CD14-positive monocyte (primary cell): Measurements from ENCODE around the gene SUGCT. TPM values are rescaled to one million over a fixed set of nuclear protein-coding genes. Genes with fewer than 3 reads are reported as not detected.

ENCODE experiments used
- DNase-seq, 3 donors: peaks; one replicate each; pipeline ENCODE4 v3.0.0-alpha.2; 2011 to 2022
- H2AFZ ChIP-seq: 2 replicates; pipeline ENCODE4 v1.6.0; 2012; ENCODE audit warnings: mild to moderate bottlenecking, low read depth, low read length, inconsistent platforms; ENCODE audit not compliant: insufficient read depth, poor library complexity, severe bottlenecking
- H3K27ac ChIP-seq, 2 donors: 1 replicate in 1 of 2; 2 replicates in 1 of 2; pipeline ENCODE4 v1.5.1; 2012 to 2013; ENCODE audit warnings: low read length in 2 of 2, control low read depth in 1 of 2, inconsistent platforms in 1 of 2, low read depth in 1 of 2, mild to moderate bottlenecking in 1 of 2
- H3K27me3 ChIP-seq, 2 donors: one replicate each; pipeline versions ENCODE4 v1.6.0 to v1.6.1; 2011 to 2013; ENCODE audit warnings: low read length in 2 of 2; ENCODE audit not compliant: control insufficient read depth in 2 of 2, insufficient read depth in 2 of 2
- H3K36me3 ChIP-seq, 2 donors: replicated peaks in 1 of 2; 1 replicate in 1 of 2; 2 replicates in 1 of 2; pipeline versions ENCODE4 v1.5.1 to v1.6.1; 2012 to 2013; ENCODE audit warnings: low read length in 2 of 2, control low read depth in 1 of 2, inconsistent platforms in 1 of 2, mild to moderate bottlenecking in 1 of 2; ENCODE audit not compliant: insufficient read depth in 2 of 2, control insufficient read depth in 1 of 2
- H3K4me1 ChIP-seq, 2 donors: 1 replicate in 1 of 2; 2 replicates in 1 of 2; pipeline versions ENCODE4 v1.5.1 to v1.6.1; 2012 to 2013; ENCODE audit warnings: low read length in 2 of 2, control low read depth in 1 of 2, inconsistent platforms in 1 of 2, mild to moderate bottlenecking in 1 of 2, moderate library complexity in 1 of 2; ENCODE audit not compliant: insufficient read depth in 2 of 2, control insufficient read depth in 1 of 2
- H3K4me2 ChIP-seq: replicated peaks from 2 replicates; pipeline ENCODE3; 2012; ENCODE audit warnings: low read length, moderate library complexity, mild to moderate bottlenecking; ENCODE audit not compliant: poor library complexity, severe bottlenecking; ENCODE audit errors: extremely low read depth
- H3K4me3 ChIP-seq, 3 experiments: fragments of 200-600 bp in 1 of 3; sonication (generic) in 1 of 3; replicated peaks in 1 of 3; 1 replicate in 2 of 3; 2 replicates in 1 of 3; pipeline ENCODE4 v1.5.1; 2011 to 2013; ENCODE audit warnings: low read length in 3 of 3, mild to moderate bottlenecking in 3 of 3, control low read depth in 2 of 3, low read depth in 2 of 3, inconsistent platforms in 1 of 3, moderate library complexity in 1 of 3
- H3K79me2 ChIP-seq: 2 replicates; pipeline ENCODE4 v1.6.0; 2012; ENCODE audit warnings: mild to moderate bottlenecking, control low read depth, inconsistent platforms, low read length, moderate library complexity; ENCODE audit not compliant: insufficient read depth
- H3K9ac ChIP-seq: 2 replicates; pipeline ENCODE4 v1.6.0; 2017; ENCODE audit warnings: low read length, mild to moderate bottlenecking; ENCODE audit not compliant: insufficient read depth, poor library complexity, severe bottlenecking
- H3K9me3 ChIP-seq, 2 donors: replicated peaks in 1 of 2; 1 replicate in 1 of 2; 2 replicates in 1 of 2; pipeline versions ENCODE4 v1.5.1 to v1.6.1; 2012 to 2013; ENCODE audit warnings: low read length in 2 of 2, control low read depth in 1 of 2; ENCODE audit not compliant: control insufficient read depth in 1 of 2, insufficient read depth in 1 of 2
- H4K20me1 ChIP-seq: 2 replicates; pipeline ENCODE4 v1.6.0; 2012; ENCODE audit warnings: mild to moderate bottlenecking, low read length, control low read depth, moderate library complexity; ENCODE audit not compliant: insufficient read depth
- H3K27ac Mint-ChIP-seq, 7 donors: one replicate each; pipeline ENCODE4 v1.8.0; 2020; ENCODE audit warnings: mild to moderate bottlenecking in 7 of 7, mixed read lengths in 7 of 7, moderate library complexity in 6 of 7, inconsistent platforms in 2 of 7
- H3K27me3 Mint-ChIP-seq, 3 donors: one replicate each; pipeline ENCODE4 v1.8.0; 2021 to 2022; ENCODE audit warnings: low read depth in 3 of 3, mild to moderate bottlenecking in 3 of 3, mixed read lengths in 3 of 3, moderate library complexity in 3 of 3, inconsistent platforms in 1 of 3
- H3K36me3 Mint-ChIP-seq, 2 donors: one replicate each; pipeline ENCODE4 v1.8.0; 2020; ENCODE audit warnings: mixed read lengths in 2 of 2, inconsistent platforms in 1 of 2, mild to moderate bottlenecking in 1 of 2
- H3K4me1 Mint-ChIP-seq: one replicate; pipeline ENCODE4 v1.8.0; 2020; ENCODE audit warnings: mild to moderate bottlenecking, mixed read lengths
- H3K4me3 Mint-ChIP-seq, 2 donors: one replicate each; pipeline ENCODE4 v1.8.0; 2020; ENCODE audit warnings: mild to moderate bottlenecking in 2 of 2, mixed read lengths in 2 of 2, moderate library complexity in 1 of 2
- H3K9me3 Mint-ChIP-seq, 7 donors: one replicate each; pipeline ENCODE4 v1.8.0; 2020 to 2022; ENCODE audit warnings: mixed read lengths in 7 of 7, mild to moderate bottlenecking in 6 of 7, moderate library complexity in 6 of 7, inconsistent platforms in 2 of 7
- CTCF ChIP-seq: fragments of 200-600 bp; IDR thresholded peaks from one replicate; pipeline ENCODE4 v1.8.0; 2022; ENCODE audit warnings: antibody characterized with exemption, mild to moderate bottlenecking
- WGBS: methylation state at CpG from one replicate; pipeline ENCODE4 v1.1.5; 2013; ENCODE audit warnings: missing lambda C conversion rate; ENCODE audit not compliant: insufficient coverage; 5-methylcytosine and 5-hydroxymethylcytosine counted together
- intact Hi-C, 2 donors: fragments of 100-400 bp; cut with micrococcal nuclease; formaldehyde crosslinking; loops; one replicate each; pipeline versions ENCODE4 v1.15.0 to v1.15.1; 2023
- polyA plus RNA-seq, 3 donors: library from polyadenylated mRNA; depleted of rRNA in 1 of 3; unstranded in 2 of 3; stranded (reverse) in 1 of 3; fragments of 300-500 nt in 2 of 3; fragments of >200 nt in 1 of 3; fragmentation: Illumina TruSeq in 2 of 3; gene quantifications; 1 replicate in 2 of 3; 2 replicates in 1 of 3; pipeline ENCODE4 v1.2.3, GENCODE V29; 2012 to 2021

SUGCT gene
- polyA plus RNA-seq, 3 donors = not detected

- Mint-ChIP-seq H3K27ac (no peak overlapping the region), H3K4me1 (no peaks in the 10 kb centered on the region), H3K9me3 (no peaks in the 10 kb centered on the region), H3K27me3 (peaks cover 0 to 2% (median 1%) of the 10 kb centered on the region in 3 donors), H3K36me3 (no peaks in the 10 kb centered on the region), H3K4me3 (no peak overlapping the region)
- H3K36me3 ChIP-seq = no peaks in the 10 kb centered on the region
- H3K4me3 ChIP-seq = no peak overlapping the region
- no CpG with 5 or more reads among the region's 2 CpGs for WGBS
- no peaks in the 10 kb centered on the region for H3K79me2 ChIP-seq
- H3K9ac ChIP-seq = no peak overlapping the region
- no peaks in the 10 kb centered on the region for H3K27me3 ChIP-seq
- H3K4me1 ChIP-seq = no peaks in the 10 kb centered on the region
- TF ChIP-seq CTCF = no peak
- no peak overlapping the region for H3K27ac ChIP-seq
- no peak overlapping the region for H3K4me2 ChIP-seq
- no peak overlapping the region for H2AFZ ChIP-seq
- intact Hi-C loops = no loop called here
- H4K20me1 ChIP-seq = no peaks in the 10 kb centered on the region
- no peak for DNase-seq
- H3K9me3 ChIP-seq = no peaks in the 10 kb centered on the region
Measured at GRCh38 chr7:40753455-40753854, 618.6 kb downstream of the SUGCT start.

- peaks cover 0 to 2% (median 1%) of the 10 kb centered on the region in 3 donors for H3K27me3 Mint-ChIP-seq
- no peaks in the 10 kb centered on the region for H3K36me3 Mint-ChIP-seq
- Histone ChIP-seq H3K4me1 (no peaks in the 10 kb centered on the region), H3K27ac (no peak overlapping the region), H3K9me3 (no peaks in the 10 kb centered on the region), H3K27me3 (no peaks in the 10 kb centered on the region), H3K36me3 (no peaks in the 10 kb centered on the region), H2AFZ (no peak overlapping the region), H3K79me2 (no peaks in the 10 kb centered on the region), H3K4me3 (no peak overlapping the region), H4K20me1 (no peaks in the 10 kb centered on the region), H3K4me2 (no peak overlapping the region), H3K9ac (no peak overlapping the region)
- no peak overlapping the region for H3K27ac Mint-ChIP-seq
- no CpG with 5 or more reads among the region's 2 CpGs for WGBS
- intact Hi-C loops = no loop called here
- no peak for DNase-seq
- H3K4me1 Mint-ChIP-seq = no peaks in the 10 kb centered on the region
- no peak for TF ChIP-seq CTCF
- H3K9me3 Mint-ChIP-seq = no peaks in the 10 kb centered on the region
- no peak overlapping the region for H3K4me3 Mint-ChIP-seq
Measured at GRCh38 chr7:40755438-40755837, 620.6 kb downstream of the SUGCT start.
